Panc1 (cell line): Measurements from ENCODE around the gene HELZ. TPM values are rescaled to one million over a fixed set of nuclear protein-coding genes. Genes with fewer than 3 reads are reported as not detected.

ENCODE experiments used
- ATAC-seq: fragments of 200-7000 bp; cut with Tn5 transposase; 2 replicates; pipeline ENCODE4 v1.9.1; 2020; ENCODE audit warnings: mild to moderate bottlenecking, moderate library complexity
- BruUV-seq: library from RNA; stranded (reverse); fragments of 400-500 nt; replicated peaks from 2 replicates; lab custom pipeline; 2021; lab: Mats Ljungman, UMichigan
- CTCF ChIA-PET: fragments of 300-600 bp; sonication (Branson Sonifier 250); formaldehyde crosslinking; loops from one replicate; lab custom pipeline; 2022; ENCODE audit warnings: antibody characterized with exemption; lab: Charles Lee
- POLR2A ChIA-PET: fragments of 300-600 bp; sonication (Branson Sonifier 250); formaldehyde crosslinking; loops from one replicate; lab custom pipeline; 2022; ENCODE audit warnings: antibody characterized with exemption; lab: Charles Lee
- DNase-seq: peaks from one replicate; pipeline ENCODE4 v3.0.0-alpha.2; 2010; ENCODE audit warnings: low read depth, low spot score
- H3K27ac ChIP-seq: 2 replicates; pipeline ENCODE4 v1.5.1; 2011; ENCODE audit warnings: mild to moderate bottlenecking, low read length, inconsistent platforms
- H3K27me3 ChIP-seq: fragments of 200-500 bp; sonication (Bioruptor generic); 2 replicates; pipeline ENCODE4 v1.6.0; 2014; ENCODE audit warnings: low read length, inconsistent platforms; ENCODE audit not compliant: control insufficient read depth, insufficient read depth
- H3K36me3 ChIP-seq: fragments of 200-500 bp; sonication (Bioruptor generic); 2 replicates; pipeline ENCODE4 v1.5.1; 2014; ENCODE audit warnings: inconsistent platforms, mild to moderate bottlenecking, low read length, moderate library complexity; ENCODE audit not compliant: control insufficient read depth, insufficient read depth
- H3K4me1 ChIP-seq: 2 replicates; pipeline ENCODE4 v1.5.1; 2011; ENCODE audit warnings: inconsistent platforms, mild to moderate bottlenecking, low read length, moderate library complexity; ENCODE audit not compliant: control insufficient read depth, insufficient read depth
- H3K4me3 ChIP-seq, 2 experiments: 2 replicates each; pipeline ENCODE4 v1.5.1; 2011 to 2012; ENCODE audit warnings: low read depth in 2 of 2, low read length in 2 of 2, mild to moderate bottlenecking in 2 of 2, inconsistent platforms in 1 of 2, moderate library complexity in 1 of 2
- H3K9me3 ChIP-seq: fragments of 200-500 bp; sonication (Bioruptor generic); 2 replicates; pipeline ENCODE4 v1.5.1; 2014; ENCODE audit warnings: low read depth, mild to moderate bottlenecking, inconsistent platforms, low read length, moderate library complexity; ENCODE audit not compliant: control insufficient read depth, insufficient read depth
- POLR2AphosphoS5 ChIP-seq: IDR thresholded peaks from 2 replicates; pipeline ENCODE4 v1.6.1; 2012; ENCODE audit warnings: mild to moderate bottlenecking, low read depth, low read length, moderate library complexity
- REST ChIP-seq, 2 experiments: IDR thresholded peaks; 2 replicates each; pipeline ENCODE4 v1.6.1; 2011 to 2012; ENCODE audit warnings: low read depth in 2 of 2, control low read depth in 1 of 2, low read length in 1 of 2, mild to moderate bottlenecking in 1 of 2, moderate library complexity in 1 of 2; ENCODE audit not compliant: insufficient read depth in 1 of 2
- SIN3A ChIP-seq: IDR thresholded peaks from 2 replicates; pipeline ENCODE4 v1.6.1; 2012; ENCODE audit warnings: low read depth, mild to moderate bottlenecking, low read length, moderate library complexity, borderline replicate concordance; ENCODE audit not compliant: insufficient read depth
- TCF7L2 ChIP-seq: IDR thresholded peaks from 2 replicates; pipeline ENCODE4 v1.6.1; 2011; ENCODE audit warnings: mild to moderate bottlenecking, low read depth, low read length, inconsistent platforms
- in situ Hi-C: cut with HindIII; loops from 2 replicates; pipeline ENCODE4 v1.10.0; 2016; ENCODE audit warnings: low sequenced_read_pairs, low pct_unique_long_range_greater_than_20kb
- intact Hi-C: fragments of 100-400 bp; cut with micrococcal nuclease; formaldehyde crosslinking; loops from one replicate; pipeline ENCODE4 v1.10.0; 2022; ENCODE audit not compliant: unreplicated experiment
- total RNA-seq: library from RNA; stranded (reverse); gene quantifications from one replicate; pipeline ENCODE4 v1.2.1, GENCODE V29; 2021; ENCODE audit not compliant: unreplicated experiment
- TF ChIP-seq, protein P1 (sequence below): fragments of 450-650 bp; IDR thresholded peaks from 2 replicates; pipeline ENCODE4 v1.5.1; 2017; ENCODE audit warnings: mild to moderate bottlenecking

Gene HELZ
- total RNA-seq, 1 experiment from 2014 or later: 15.0 TPM

DNA sequence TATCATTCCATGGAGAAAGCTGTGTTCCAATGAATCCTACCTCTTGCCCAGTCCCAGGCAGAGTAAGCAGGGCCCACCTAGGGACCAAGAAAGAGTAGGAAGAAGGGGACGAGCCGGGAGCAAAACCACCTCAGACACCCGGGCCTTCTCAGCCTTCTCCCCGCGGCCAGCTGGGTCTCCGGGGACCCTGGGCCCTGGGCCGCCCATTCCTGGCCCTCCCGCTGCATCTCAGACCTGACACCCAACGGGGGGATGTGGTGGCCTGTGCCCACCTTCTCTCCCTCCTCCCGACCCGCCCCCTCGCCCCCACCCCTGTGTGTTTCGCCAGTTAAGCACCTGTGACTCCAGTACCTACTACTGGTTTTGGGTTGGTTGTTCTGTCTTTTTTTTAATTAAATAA is 212.0 kb downstream of the HELZ start:
- no peaks in the 10 kb centered on the region for H3K36me3 ChIP-seq
- BruUV-seq: no TSS peak
- ChIA-PET POLR2A (no interaction called here), CTCF (no interaction called here)
- H3K27me3 ChIP-seq: no peaks in the 10 kb centered on the region
- ATAC-seq (no peak), DNase-seq (no peak)
- intact Hi-C loops: no loop called here
- no peak overlapping the region for H3K27ac ChIP-seq
- H3K9me3 ChIP-seq: no peaks in the 10 kb centered on the region
- in situ Hi-C loops: no loop called here
- no peak for TF ChIP-seq SIN3A
- H3K4me3 ChIP-seq: no peak overlapping the region
- no peaks in the 10 kb centered on the region for H3K4me1 ChIP-seq

DNA sequence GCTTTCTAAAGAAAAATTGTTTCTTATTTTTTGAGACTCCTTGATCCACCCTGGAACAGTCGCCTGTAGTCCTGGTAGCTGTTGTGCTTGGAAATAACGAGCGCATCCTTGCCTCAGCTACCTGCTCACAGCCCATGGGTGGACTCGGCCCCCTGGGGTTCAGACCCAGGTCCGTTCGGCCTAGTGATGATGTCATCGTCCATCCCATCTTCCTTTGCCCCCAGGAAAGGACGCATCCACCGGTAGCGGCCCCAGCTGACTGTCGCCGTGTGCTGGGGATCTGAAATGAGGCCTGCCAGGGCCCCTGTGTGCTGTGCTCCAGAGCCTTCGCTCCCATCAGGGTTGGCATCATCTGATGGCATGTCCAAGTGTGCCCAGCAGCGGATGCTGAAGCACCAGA is 212.6 kb downstream of the HELZ start:
- POLR2A ChIA-PET: no interaction called here
- BruUV-seq: no TSS peak

More for the DNA sequence above, 212.6 kb downstream of the HELZ start:
- H3K4me3 ChIP-seq: no peak overlapping the region
- H3K27me3 ChIP-seq: no peaks in the 10 kb centered on the region
- intact Hi-C loops (no loop called here), in situ Hi-C loops (no loop called here)
- CTCF ChIA-PET: no interaction called here
- TF ChIP-seq POLR2AphosphoS5 (no peak), REST (IDR thresholded peaks at IDR 0.05; ENCODE audit: insufficient read depth in 1 of 2, low read depth in 2 of 2, low read length in 1 of 2) (no peak), SIN3A (no peak), TCF7L2 (no peak)
- TF ChIP-seq, protein P1, sequence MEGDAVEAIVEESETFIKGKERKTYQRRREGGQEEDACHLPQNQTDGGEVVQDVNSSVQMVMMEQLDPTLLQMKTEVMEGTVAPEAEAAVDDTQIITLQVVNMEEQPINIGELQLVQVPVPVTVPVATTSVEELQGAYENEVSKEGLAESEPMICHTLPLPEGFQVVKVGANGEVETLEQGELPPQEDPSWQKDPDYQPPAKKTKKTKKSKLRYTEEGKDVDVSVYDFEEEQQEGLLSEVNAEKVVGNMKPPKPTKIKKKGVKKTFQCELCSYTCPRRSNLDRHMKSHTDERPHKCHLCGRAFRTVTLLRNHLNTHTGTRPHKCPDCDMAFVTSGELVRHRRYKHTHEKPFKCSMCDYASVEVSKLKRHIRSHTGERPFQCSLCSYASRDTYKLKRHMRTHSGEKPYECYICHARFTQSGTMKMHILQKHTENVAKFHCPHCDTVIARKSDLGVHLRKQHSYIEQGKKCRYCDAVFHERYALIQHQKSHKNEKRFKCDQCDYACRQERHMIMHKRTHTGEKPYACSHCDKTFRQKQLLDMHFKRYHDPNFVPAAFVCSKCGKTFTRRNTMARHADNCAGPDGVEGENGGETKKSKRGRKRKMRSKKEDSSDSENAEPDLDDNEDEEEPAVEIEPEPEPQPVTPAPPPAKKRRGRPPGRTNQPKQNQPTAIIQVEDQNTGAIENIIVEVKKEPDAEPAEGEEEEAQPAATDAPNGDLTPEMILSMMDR: no peak
- DNase-seq (no peak), ATAC-seq (no peak)
- no peaks in the 10 kb centered on the region for H3K9me3 ChIP-seq
- no peaks in the 10 kb centered on the region for H3K4me1 ChIP-seq
- no peaks in the 10 kb centered on the region for H3K36me3 ChIP-seq
- H3K27ac ChIP-seq: no peak overlapping the region
